ENCODE measurements around the gene GPR157. TPM values are rescaled to one million over a fixed set of nuclear protein-coding genes. Genes with fewer than 3 reads are reported as not detected.

Gene GPR157
- total and polyA plus RNA-seq, 2 of the 13 experiments (the other 11 are each of a cell fraction or from before 2014, with no cell fraction given), result 10.1 to 19.2 TPM

DNA sequence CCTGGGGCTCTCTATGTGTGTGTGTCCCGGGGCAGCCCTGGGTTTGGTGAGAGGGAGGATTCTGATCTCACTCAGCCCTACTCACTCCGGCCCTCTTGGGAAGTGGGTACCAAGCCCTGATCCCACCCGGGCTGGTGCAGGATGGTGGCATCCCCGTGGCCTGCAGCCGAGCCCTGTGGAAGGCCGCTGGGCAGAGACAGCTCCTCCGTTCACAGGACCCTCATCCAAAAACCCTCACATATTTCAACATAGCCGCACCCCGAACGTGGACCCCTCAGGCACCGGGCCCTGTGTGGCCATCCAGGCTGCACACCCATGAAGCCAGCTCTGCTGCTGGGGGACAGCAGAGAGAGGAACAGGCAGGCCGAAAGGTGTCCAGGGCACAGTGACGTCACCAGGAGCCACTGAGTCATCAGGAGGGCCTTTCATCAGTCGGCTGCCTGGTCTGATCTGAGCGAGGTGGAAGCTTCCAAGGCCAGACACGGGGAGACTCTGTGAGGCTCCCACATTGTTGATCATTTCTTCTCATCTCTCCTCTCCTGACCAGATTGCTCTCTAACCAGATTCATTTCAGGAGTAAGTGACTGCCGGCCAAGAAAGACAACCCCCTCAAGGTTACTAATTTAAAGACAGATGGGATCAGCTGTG, 16.2 kb upstream of the GPR157 start (continued):
- TF ChIP-seq, protein P1, sequence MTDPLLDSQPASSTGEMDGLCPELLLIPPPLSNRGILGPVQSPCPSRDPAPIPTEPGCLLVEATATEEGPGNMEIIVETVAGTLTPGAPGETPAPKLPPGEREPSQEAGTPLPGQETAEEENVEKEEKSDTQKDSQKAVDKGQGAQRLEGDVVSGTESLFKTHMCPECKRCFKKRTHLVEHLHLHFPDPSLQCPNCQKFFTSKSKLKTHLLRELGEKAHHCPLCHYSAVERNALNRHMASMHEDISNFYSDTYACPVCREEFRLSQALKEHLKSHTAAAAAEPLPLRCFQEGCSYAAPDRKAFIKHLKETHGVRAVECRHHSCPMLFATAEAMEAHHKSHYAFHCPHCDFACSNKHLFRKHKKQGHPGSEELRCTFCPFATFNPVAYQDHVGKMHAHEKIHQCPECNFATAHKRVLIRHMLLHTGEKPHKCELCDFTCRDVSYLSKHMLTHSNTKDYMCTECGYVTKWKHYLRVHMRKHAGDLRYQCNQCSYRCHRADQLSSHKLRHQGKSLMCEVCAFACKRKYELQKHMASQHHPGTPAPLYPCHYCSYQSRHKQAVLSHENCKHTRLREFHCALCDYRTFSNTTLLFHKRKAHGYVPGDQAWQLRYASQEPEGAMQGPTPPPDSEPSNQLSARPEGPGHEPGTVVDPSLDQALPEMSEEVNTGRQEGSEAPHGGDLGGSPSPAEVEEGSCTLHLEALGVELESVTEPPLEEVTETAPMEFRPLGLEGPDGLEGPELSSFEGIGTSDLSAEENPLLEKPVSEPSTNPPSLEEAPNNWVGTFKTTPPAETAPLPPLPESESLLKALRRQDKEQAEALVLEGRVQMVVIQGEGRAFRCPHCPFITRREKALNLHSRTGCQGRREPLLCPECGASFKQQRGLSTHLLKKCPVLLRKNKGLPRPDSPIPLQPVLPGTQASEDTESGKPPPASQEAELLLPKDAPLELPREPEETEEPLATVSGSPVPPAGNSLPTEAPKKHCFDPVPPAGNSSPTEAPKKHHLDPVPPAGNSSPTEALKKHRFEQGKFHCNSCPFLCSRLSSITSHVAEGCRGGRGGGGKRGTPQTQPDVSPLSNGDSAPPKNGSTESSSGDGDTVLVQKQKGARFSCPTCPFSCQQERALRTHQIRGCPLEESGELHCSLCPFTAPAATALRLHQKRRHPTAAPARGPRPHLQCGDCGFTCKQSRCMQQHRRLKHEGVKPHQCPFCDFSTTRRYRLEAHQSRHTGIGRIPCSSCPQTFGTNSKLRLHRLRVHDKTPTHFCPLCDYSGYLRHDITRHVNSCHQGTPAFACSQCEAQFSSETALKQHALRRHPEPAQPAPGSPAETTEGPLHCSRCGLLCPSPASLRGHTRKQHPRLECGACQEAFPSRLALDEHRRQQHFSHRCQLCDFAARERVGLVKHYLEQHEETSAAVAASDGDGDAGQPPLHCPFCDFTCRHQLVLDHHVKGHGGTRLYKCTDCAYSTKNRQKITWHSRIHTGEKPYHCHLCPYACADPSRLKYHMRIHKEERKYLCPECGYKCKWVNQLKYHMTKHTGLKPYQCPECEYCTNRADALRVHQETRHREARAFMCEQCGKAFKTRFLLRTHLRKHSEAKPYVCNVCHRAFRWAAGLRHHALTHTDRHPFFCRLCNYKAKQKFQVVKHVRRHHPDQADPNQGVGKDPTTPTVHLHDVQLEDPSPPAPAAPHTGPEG (CRISPR knock-in tag; IDR thresholded peaks at IDR 0.05), result no peak
- TF ChIP-seq ZFY (CRISPR knock-in tag; IDR thresholded peaks at IDR 0.05) (no peak), TCF7L2 (IDR thresholded peaks at IDR 0.05; ENCODE audit: low read depth, low read length) (no peak), RBM39 (IDR thresholded peaks at IDR 0.05; ENCODE audit: low read depth, low read length, poor library complexity, severe bottlenecking) (no peak), RARA (CRISPR knock-in tag; IDR thresholded peaks at IDR 0.05) (0 out of 2 replicates have a peak, but pooled peaks have one; percentile 23), SAP130 (CRISPR knock-in tag; IDR thresholded peaks at IDR 0.05; ENCODE audit: low read depth) (peak; percentile 36; the same call in 1 of the 2 replicates), ZFAT (CRISPR knock-in tag; conservative IDR thresholded peaks at IDR 0.05) (no peak), POLR2AphosphoS2 (IDR thresholded peaks at IDR 0.05; ENCODE audit: low read depth, low read length) (no peak), CEBPB (IDR thresholded peaks at IDR 0.05; ENCODE audit: borderline replicate concordance, low read depth, low read length) (no peak), RNF2 (conservative IDR thresholded peaks at IDR 0.05; ENCODE audit: low read depth) (no peak), KDM3A (CRISPR knock-in tag; IDR thresholded peaks at IDR 0.05; ENCODE audit: low read depth) (no peak), ZNF296 (CRISPR knock-in tag; conservative IDR thresholded peaks at IDR 0.05) (no peak), ZNF713 (CRISPR knock-in tag; IDR thresholded peaks at IDR 0.05) (no peak), AGO2 (optimal IDR thresholded peaks at IDR 0.05; ENCODE audit: low read depth, low read length) (peak; percentile 97), TCF7 (IDR thresholded peaks at IDR 0.05; ENCODE audit: low read depth) (peak; percentile 50; the same call in 1 of the 2 replicates)
- TF ChIP-seq, protein P2, sequence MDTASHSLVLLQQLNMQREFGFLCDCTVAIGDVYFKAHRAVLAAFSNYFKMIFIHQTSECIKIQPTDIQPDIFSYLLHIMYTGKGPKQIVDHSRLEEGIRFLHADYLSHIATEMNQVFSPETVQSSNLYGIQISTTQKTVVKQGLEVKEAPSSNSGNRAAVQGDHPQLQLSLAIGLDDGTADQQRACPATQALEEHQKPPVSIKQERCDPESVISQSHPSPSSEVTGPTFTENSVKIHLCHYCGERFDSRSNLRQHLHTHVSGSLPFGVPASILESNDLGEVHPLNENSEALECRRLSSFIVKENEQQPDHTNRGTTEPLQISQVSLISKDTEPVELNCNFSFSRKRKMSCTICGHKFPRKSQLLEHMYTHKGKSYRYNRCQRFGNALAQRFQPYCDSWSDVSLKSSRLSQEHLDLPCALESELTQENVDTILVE (CRISPR knock-in tag; IDR thresholded peaks at IDR 0.05), result no peak
- TF ChIP-seq, protein P3, sequence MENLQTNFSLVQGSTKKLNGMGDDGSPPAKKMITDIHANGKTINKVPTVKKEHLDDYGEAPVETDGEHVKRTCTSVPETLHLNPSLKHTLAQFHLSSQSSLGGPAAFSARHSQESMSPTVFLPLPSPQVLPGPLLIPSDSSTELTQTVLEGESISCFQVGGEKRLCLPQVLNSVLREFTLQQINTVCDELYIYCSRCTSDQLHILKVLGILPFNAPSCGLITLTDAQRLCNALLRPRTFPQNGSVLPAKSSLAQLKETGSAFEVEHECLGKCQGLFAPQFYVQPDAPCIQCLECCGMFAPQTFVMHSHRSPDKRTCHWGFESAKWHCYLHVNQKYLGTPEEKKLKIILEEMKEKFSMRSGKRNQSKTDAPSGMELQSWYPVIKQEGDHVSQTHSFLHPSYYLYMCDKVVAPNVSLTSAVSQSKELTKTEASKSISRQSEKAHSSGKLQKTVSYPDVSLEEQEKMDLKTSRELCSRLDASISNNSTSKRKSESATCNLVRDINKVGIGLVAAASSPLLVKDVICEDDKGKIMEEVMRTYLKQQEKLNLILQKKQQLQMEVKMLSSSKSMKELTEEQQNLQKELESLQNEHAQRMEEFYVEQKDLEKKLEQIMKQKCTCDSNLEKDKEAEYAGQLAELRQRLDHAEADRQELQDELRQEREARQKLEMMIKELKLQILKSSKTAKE (CRISPR knock-in tag; IDR thresholded peaks at IDR 0.05; ENCODE audit: borderline replicate concordance), result no peak
- TF ChIP-seq, protein P4, sequence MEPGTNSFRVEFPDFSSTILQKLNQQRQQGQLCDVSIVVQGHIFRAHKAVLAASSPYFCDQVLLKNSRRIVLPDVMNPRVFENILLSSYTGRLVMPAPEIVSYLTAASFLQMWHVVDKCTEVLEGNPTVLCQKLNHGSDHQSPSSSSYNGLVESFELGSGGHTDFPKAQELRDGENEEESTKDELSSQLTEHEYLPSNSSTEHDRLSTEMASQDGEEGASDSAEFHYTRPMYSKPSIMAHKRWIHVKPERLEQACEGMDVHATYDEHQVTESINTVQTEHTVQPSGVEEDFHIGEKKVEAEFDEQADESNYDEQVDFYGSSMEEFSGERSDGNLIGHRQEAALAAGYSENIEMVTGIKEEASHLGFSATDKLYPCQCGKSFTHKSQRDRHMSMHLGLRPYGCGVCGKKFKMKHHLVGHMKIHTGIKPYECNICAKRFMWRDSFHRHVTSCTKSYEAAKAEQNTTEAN (CRISPR knock-in tag; conservative IDR thresholded peaks at IDR 0.05), result no peak
- TF ChIP-seq, protein P5, sequence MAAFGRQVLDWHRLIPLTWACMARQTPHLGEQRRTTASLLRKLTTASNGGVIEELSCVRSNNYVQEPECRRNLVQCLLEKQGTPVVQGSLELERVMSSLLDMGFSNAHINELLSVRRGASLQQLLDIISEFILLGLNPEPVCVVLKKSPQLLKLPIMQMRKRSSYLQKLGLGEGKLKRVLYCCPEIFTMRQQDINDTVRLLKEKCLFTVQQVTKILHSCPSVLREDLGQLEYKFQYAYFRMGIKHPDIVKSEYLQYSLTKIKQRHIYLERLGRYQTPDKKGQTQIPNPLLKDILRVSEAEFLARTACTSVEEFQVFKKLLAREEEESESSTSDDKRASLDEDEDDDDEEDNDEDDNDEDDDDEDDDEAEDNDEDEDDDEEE (CRISPR knock-in tag; IDR thresholded peaks at IDR 0.05), result no peak

Measured in HepG2 (cell line).